Central memory CD8-positive, alpha-beta T cell (primary cell): ENCODE results near the gene GOLGA6A.
A peak's percentile ranks its signal among the peaks of the same experiment; 100 is the strongest.

Experiments used
- ATAC-seq: fragments of 150-1000 bp; cut with Tn5 transposase; replicated peaks from 2 replicates; pipeline ENCODE4 v1.10.0; 2022; ENCODE audit warnings: mild to moderate bottlenecking, moderate FRiP score, moderate number of reproducible peaks; ENCODE audit not compliant: poor library complexity, severe bottlenecking; ENCODE audit errors: extremely low read depth
- DNase-seq, 2 donors: peaks; one replicate each; pipeline ENCODE4 v3.0.0; 2021; ENCODE audit warnings: low spot score in 2 of 2
- H3K27ac Mint-ChIP-seq: one replicate; pipeline ENCODE4 v1.8.0; 2022; ENCODE audit warnings: low read depth, mild to moderate bottlenecking, moderate library complexity, mixed read lengths
- H3K27me3 Mint-ChIP-seq: one replicate; pipeline ENCODE4 v1.8.0; 2022; ENCODE audit warnings: mixed read lengths
- H3K36me3 Mint-ChIP-seq: one replicate; pipeline ENCODE4 v1.8.0; 2022; ENCODE audit warnings: mild to moderate bottlenecking, moderate library complexity, mixed read lengths; ENCODE audit not compliant: insufficient read depth
- H3K4me1 Mint-ChIP-seq: one replicate; pipeline ENCODE4 v1.8.0; 2022; ENCODE audit warnings: mixed read lengths
- H3K4me3 Mint-ChIP-seq: one replicate; pipeline ENCODE4 v1.8.0; 2022; ENCODE audit warnings: mild to moderate bottlenecking, moderate library complexity, mixed read lengths
- H3K9me3 Mint-ChIP-seq: one replicate; pipeline ENCODE4 v1.8.0; 2022; ENCODE audit warnings: mixed read lengths

GOLGA6A gene

DNA sequence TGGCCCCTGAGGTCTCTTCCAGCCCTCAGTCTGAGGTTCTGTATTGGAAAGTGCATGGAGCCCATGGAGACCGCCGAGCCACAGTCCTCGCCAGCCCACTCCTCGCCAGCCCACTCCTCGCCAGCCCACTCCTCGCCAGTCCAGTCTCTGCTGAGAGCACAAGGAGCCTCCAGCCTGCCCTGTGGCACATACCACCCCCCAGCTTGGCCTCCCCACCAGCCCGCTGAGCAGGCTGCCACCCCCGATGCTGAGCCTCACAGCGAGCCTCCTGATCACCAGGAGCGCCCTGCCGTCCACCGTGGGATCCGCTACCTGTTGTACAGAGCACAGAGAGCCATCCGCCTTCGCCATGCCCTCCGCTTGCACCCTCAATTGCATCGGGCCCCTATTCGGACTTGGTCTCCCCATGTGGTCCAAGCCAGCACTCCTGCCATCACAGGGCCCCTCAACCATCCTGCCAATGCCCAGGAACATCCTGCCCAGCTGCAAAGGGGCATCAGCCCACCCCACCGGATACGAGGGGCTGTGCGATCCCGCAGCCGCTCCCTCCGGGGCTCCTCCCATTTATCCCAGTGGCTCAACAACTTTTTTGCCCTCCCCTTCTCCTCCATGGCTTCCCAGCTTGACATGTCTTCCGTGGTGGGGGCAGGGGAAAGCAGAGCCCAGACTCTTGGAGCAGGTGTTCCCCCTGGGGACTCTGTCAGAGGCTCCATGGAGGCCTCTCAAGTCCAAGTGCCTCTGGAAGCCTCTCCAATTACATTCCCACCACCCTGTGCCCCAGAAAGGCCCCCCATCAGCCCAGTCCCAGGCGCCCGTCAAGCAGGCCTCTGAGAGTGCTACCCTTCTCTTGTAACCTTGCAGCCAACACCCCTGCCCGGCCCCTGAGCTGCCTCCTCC, 47.0 kb downstream of the GOLGA6A start:
- ATAC-seq, result no peak
- peaks cover 19% of the 10 kb centered on the region for H3K36me3 Mint-ChIP-seq

DNA sequence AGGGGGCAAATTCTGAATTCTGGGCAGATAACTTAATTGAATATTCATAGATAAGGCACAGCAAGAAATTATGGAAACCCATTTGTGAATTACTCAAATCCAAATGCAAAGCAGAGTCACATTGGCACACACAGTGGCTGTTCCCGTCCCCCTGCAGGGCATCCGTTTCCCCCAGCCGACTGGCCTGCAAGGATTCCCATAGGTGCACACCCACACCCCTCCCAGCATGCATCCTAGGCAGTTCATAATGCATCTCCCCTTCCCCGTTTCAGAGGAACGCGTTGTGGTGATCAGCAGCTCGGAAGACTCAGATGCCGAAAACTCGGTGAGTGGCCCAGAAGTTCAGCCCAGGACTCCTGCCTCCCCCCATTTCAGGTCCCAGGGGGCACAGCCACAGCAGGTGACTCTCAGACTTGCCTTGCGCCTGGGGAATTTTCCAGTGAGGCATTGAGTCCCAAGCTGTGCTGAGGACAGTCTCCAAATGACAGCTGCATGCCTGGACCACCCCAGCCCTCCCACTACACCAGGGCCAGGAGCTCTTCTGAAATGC, 48.1 kb downstream of the GOLGA6A start:
- Mint-ChIP-seq H3K36me3 (peaks cover 20% of the 10 kb centered on the region), H3K4me3 (no peak overlapping the region), H3K27me3 (no peaks in the 10 kb centered on the region), H3K9me3 (no peaks in the 10 kb centered on the region), H3K4me1 (peaks cover 6% of the 10 kb centered on the region), H3K27ac (no peak overlapping the region)
- no peak for DNase-seq
- ATAC-seq, result no peak

More for the DNA sequence above, 47.0 kb downstream of the GOLGA6A start:
- peaks cover 6% of the 10 kb centered on the region for H3K4me1 Mint-ChIP-seq
- no peak overlapping the region for H3K4me3 Mint-ChIP-seq
- no peak overlapping the region for H3K27ac Mint-ChIP-seq
- no peak for DNase-seq
- no peaks in the 10 kb centered on the region for H3K9me3 Mint-ChIP-seq
- H3K27me3 Mint-ChIP-seq, result no peaks in the 10 kb centered on the region

DNA sequence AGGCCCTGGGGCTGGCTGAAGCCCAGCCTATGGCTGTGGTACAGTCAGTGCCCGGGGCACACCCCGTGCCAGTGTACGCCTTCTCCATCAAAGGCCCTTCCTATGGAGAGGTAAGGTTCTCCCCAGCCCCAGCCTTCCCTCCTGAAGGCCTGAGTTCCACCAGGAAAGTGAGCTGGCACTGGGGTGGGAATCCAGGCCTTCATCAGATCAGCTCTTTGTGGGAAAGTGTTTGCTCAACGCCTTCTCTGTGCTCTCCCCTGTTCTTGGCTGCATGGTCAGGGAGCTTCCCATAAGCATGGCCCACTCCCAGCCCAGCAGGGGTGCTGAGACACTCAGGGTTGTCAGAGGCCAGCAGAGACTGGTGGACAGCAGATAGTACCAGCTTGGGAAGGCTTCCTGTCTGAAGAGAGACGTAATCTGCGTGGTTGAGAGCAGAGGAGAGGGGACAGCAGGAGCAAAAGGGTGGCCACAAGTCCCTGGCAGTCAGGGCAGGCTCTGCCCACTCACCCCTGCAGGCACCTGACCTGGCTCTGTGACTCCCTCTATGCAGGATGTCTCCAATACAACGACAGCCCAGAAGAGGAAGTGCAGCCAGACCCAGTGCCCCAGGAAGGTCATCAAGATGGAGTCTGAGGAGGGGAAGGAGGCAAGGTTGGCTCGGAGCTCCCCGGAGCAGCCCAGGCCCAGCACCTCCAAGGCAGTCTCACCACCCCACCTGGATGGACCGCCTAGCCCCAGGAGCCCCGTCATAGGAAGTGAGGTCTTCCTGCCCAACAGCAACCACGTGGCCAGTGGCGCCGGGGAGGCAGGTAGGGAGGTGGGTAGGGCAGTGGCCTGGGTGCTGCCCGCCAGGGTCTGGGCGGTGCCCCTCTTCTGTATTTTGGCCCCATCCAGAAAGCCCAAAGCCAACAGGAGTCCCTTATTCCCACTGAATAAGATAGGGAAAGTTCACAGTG, 49.5 kb downstream of the GOLGA6A start:
- peak overlapping the region; percentile 68 for H3K27ac Mint-ChIP-seq
- no peak for ATAC-seq

GRCh38 chr15:74032046-74032445, 50.3 kb downstream of the GOLGA6A start:
- Mint-ChIP-seq H3K9me3 (no peaks in the 10 kb centered on the region), H3K27ac (no peak overlapping the region)
- ATAC-seq, result no peak

More for the DNA sequence above, 49.5 kb downstream of the GOLGA6A start:
- Mint-ChIP-seq H3K4me1 (peaks cover 6% of the 10 kb centered on the region), H3K9me3 (no peaks in the 10 kb centered on the region), H3K27me3 (no peaks in the 10 kb centered on the region), H3K4me3 (no peak overlapping the region), H3K36me3 (peaks cover 27% of the 10 kb centered on the region)
- no peak for DNase-seq

GRCh38 chr15:74028646-74029045, 53.7 kb downstream of the GOLGA6A start:
- ATAC-seq (no peak), DNase-seq (no peak)
- Mint-ChIP-seq H3K4me1 (peaks cover 3% of the 10 kb centered on the region), H3K36me3 (peaks cover 21% of the 10 kb centered on the region), H3K27me3 (no peaks in the 10 kb centered on the region), H3K27ac (no peak overlapping the region), H3K4me3 (no peak overlapping the region), H3K9me3 (no peaks in the 10 kb centered on the region)

More at GRCh38 chr15:74032046-74032445, 50.3 kb downstream of the GOLGA6A start:
- no peaks in the 10 kb centered on the region for H3K27me3 Mint-ChIP-seq
- peaks cover 27% of the 10 kb centered on the region for H3K36me3 Mint-ChIP-seq
- no peak for DNase-seq
- H3K4me1 Mint-ChIP-seq, result peaks cover under 1% of the 10 kb centered on the region
- H3K4me3 Mint-ChIP-seq, result no peak overlapping the region

GRCh38 chr15:74027688-74028087, 54.7 kb downstream of the GOLGA6A start:
- Mint-ChIP-seq H3K27me3 (no peaks in the 10 kb centered on the region), H3K4me1 (peaks cover 5% of the 10 kb centered on the region), H3K36me3 (peaks cover 24% of the 10 kb centered on the region), H3K27ac (no peak overlapping the region), H3K4me3 (no peak overlapping the region), H3K9me3 (no peaks in the 10 kb centered on the region)
- no peak for DNase-seq
- ATAC-seq, result no peak

DNA sequence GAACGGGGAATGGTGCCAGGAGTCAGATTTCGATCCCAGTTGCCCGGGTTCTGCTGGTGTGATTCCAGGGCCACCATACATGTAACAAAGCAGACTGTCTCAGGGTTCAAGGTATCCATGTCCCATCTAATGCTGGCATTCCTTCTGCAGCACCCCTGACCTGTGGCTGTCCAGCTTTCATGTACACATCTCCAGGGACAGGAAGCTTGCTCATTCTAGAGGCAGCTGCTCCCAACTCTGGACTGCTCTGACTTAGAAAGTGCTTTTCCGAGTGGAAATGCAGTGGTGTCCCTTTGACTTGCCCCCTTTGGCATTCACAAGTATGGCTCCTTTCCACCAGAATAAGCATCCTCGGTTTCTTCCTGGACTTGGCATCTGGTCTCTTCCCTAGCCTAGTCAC, 56.9 kb downstream of the GOLGA6A start:
- H3K4me3 Mint-ChIP-seq, result no peak overlapping the region
- ATAC-seq (no peak), DNase-seq (no peak)
- no peaks in the 10 kb centered on the region for H3K27me3 Mint-ChIP-seq
- no peak overlapping the region for H3K27ac Mint-ChIP-seq
- H3K4me1 Mint-ChIP-seq, result peaks cover 10% of the 10 kb centered on the region
- H3K36me3 Mint-ChIP-seq, result peaks cover 22% of the 10 kb centered on the region
- no peaks in the 10 kb centered on the region for H3K9me3 Mint-ChIP-seq

DNA sequence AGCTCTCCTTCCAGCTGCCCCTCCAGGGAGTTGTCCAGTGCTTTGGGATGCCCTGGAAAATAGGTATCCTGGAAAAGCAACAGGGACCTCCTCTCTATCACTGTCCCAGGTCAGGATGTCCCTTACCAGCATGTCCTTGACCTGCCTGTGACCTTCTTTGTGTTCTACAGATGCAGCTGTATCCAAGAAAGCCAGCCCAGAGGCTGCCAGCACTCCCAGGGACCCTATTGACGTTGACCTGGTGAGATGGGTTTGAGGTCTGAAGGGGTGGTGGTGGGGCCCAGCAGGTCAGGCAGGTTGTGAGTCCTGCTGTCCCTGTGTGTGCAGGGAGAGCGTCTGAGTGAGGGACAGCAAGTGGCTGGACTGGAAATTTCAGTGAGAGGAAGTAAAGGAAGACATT, 57.7 kb downstream of the GOLGA6A start:
- Mint-ChIP-seq H3K27ac (no peak overlapping the region), H3K9me3 (no peaks in the 10 kb centered on the region), H3K36me3 (peaks cover 21% of the 10 kb centered on the region), H3K4me1 (peaks cover 11% of the 10 kb centered on the region), H3K27me3 (no peaks in the 10 kb centered on the region), H3K4me3 (no peak overlapping the region)
- ATAC-seq (no peak), DNase-seq (no peak)

DNA sequence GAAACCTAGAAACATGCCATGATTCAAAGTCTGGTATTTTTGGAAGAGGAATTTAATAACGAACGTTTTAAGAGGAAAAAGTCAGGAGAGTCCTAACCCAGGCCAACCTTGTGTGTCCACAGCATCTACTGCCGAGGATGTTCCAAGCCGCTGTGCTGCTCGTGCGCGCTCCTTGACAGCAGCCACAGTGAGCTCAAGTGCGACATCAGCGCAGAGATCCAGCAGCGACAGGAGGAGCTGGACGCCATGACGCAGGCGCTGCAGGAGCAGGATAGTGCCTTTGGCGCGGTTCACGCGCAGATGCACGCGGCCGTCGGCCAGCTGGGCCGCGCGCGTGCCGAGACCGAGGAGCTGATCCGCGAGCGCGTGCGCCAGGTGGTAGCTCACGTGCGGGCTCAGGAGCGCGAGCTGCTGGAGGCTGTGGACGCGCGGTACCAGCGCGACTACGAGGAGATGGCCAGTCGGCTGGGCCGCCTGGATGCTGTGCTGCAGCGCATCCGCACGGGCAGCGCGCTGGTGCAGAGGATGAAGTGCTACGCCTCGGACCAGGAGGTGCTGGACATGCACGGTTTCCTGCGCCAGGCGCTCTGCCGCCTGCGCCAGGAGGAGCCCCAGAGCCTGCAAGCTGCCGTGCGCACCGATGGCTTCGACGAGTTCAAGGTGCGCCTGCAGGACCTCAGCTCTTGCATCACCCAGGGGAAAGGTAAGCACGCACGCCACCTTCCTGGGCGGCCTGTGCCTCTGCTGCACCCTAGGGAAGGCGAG, 59.5 kb downstream of the GOLGA6A start:
- DNase-seq (no peak), ATAC-seq (no peak)
- no peak overlapping the region for H3K27ac Mint-ChIP-seq
- no peaks in the 10 kb centered on the region for H3K9me3 Mint-ChIP-seq
- peaks cover 11% of the 10 kb centered on the region for H3K4me1 Mint-ChIP-seq
- H3K36me3 Mint-ChIP-seq, result peaks cover 16% of the 10 kb centered on the region
- no peaks in the 10 kb centered on the region for H3K27me3 Mint-ChIP-seq
- H3K4me3 Mint-ChIP-seq, result no peak overlapping the region
